ENCODE data around the gene DLGAP1.
"Not testable (repeated sequence)": the region's sequence is repeated elsewhere in the genome, so short reads cannot be mapped to it uniquely, and the experiment has no call there.

DLGAP1 gene

DNA sequence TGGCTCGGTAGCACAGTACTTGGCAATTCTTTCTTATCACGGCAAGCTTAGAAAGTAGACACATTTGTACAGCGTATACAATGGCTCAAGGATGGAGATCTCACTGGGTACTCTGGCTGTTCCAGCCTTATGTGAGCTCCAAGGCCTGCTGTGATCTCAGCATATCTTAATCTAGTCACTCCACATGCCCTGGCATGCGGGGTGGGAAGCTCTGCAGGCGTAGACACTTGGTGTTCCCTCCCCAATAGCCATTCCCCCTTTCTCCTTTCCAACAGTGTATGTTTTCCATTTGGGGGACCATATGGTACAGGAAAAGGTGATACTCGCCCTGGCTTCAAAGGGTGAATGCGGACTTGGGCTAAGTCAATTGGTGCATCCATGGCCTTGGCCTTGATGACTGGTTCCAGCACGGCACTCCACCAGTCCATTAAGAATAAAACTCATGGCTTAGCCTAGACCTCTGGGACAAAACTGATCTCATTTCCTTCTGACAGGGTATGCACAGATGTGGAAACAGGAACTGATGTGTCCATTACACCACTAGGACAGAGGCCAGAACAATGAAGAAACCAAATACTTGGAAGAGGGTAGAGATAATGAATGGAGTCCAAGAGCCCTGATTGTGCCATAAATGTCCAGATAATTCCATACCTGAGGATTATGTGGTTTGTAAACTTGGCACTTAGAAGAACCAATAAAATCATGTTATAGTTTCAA, 976.7 kb downstream of the DLGAP1 start:
- no peak for DNase-seq

DNA sequence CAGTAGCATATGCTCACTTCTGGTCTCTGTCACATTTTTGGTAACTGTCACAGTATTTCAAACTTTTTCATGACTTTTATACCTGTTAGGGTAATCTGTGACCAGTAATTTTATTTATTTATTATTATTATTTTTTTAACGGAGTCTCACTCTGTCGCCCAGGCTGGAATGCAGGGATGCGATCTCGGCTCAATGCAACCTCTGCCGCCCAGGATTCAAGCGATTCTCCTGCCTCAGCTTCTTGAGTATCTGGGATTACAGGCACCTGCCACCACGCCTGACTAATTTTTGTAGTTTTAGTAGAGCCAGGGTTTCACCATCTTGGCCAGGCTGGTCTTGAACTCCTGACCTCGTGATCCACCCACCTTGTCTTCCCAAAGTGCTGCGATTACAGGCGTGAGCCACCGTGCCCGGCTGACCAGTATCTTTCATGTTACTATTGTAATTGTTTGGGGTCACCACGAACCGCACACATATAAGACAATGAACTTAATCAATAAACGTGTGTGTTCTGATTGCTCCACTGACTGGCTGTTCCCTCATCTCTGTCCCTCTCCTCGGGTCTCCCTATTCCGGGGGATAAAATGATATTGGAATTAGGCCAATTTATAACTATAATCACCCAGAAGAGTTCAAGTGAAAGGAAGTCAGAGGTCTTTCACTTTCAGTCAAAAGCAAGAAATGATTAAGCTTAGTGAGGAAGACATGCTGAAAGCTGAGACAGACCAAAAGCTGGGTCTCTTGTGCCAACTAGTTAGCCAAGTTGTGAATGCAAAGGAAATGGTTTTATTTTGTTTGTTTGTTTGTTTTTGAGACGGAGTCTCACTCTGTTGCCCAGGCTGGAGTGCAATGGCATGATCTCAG, 982.2 kb downstream of the DLGAP1 start:
- no peak for DNase-seq

DNA sequence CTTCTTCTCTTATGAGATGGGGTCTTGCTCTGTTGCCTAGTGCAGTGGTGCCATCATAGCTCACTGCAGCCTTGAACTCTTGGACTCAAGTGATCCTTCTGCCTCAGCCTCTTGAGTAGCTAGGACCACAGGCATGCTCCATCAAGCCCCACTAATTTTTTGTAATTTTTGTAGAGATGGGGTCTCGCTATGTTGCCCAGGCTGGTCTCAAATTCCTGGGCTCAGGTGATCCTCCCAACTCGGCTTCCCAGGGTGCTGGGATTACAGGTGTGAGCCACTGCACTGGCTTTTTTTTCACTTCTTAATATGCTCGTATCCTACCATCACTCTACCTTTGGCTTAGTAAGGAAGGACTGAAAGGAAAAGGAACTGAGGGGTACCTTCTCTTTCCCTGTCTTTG, 983.0 kb downstream of the DLGAP1 start:
- DNase-seq = not testable (repeated sequence)

DNA sequence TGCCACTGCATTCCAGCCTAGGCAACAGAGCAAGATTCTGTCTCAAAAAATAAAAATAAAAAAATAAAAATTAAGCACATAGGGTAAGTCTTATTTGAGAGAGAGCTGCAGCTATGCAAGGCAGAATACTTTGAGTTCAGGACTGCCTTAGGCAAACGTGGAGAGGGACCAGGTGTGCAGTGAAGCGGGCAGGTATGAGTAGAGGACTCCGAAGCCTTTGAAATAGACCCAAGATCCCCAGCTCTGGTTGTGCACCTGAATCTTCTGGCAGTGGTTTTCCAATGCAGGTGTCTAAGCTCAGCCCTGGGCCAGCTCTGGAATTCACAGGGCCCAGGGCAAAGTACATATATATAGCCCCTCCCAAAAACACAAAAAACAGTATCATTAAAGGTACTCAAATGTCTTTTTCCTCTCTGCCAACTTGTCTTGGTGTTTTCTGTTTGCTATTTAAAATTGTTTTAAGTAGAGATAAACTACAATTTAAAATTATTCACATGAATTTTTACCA, 983.9 kb downstream of the DLGAP1 start:
- no peak for DNase-seq

DNA sequence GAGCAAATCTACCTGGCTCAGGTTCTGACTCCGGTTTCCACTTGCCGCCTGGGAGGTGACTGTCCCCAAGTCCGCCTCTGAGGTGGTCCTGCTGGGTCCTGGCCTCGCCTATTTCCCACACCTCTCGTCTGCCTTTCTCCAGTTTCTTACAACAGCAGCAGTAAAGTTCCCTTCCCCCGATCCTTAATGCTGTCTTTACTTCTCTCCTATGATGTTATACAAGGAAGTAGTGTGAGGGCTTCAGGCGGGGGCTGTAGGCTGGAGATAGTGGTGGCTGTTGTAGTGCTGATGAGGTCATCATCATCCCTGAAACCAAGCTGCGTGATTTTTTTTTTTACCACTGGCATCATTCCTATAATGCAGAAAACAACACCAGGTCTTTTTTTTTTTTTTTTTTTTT, 986.3 kb downstream of the DLGAP1 start:
- DNase-seq = no peak

DNA sequence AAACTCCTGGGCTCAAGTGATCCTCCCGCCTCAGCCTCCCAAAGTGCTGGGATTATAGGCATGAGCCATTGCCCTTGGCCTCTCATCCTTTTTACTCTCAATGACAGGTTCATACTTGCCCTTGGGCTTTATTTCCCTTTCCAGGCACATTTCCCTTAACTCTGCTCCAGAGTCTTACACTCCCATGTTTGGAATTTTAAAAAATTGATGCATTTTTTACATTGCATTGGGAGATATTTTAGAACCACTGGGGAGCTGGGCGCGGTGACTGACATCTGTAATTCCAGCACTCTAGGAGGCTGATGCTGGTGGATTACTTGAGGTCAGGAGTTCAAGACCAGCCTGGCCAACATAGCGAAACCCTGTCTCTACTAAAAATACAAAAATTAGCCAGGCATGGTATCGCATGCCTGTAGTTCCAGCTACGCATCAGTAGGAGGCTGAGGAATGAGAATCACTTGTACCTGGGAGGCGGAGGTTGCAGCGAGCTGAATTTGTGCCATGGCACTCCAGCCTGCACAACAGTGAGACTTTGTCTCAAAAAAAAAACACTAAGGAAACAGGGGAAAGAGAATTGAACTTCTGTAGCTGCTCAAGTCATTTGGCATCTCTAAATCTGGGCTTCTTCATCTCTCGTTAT, 986.9 kb downstream of the DLGAP1 start:
- DNase-seq = no peak

DNA sequence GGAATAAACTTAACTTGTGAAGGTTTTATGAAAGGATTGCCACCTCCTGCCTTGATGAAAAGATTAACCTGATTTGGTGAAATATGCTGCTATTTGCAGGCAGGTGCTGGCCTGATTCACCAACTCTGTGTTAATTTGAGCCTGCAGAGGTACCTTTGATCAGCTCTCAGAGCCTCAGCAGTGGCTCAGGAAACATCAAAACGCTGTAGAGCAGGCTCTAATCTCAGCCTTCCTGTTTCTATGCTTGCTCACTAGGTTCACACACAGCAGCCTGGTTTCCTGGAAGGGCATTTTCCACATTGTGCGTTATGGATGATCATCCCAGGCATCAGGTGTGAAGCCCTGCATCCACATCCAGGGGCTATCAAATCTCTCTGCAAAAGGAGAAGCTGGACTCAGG, 988.2 kb downstream of the DLGAP1 start:
- DNase-seq = no peak

DNA sequence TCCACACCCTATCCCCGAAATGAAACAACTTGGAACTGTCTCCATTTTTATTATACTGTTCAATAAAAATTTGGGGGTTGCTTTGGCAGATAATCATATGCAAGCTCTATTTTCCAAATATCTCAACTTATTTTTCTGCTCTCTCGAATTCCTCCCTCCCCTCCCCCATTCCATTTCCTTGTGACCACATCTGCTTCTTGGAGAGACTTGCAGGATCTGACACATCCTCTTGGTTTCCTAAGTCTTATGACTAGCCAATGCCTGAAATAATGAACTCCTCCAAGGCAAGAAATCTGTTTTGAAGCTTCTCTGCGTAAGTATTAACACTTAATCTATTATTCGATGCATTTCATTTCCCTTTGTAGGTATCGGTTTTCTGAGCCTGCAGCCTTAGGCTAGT, 989.1 kb downstream of the DLGAP1 start:
- DNase-seq = no peak

DNA sequence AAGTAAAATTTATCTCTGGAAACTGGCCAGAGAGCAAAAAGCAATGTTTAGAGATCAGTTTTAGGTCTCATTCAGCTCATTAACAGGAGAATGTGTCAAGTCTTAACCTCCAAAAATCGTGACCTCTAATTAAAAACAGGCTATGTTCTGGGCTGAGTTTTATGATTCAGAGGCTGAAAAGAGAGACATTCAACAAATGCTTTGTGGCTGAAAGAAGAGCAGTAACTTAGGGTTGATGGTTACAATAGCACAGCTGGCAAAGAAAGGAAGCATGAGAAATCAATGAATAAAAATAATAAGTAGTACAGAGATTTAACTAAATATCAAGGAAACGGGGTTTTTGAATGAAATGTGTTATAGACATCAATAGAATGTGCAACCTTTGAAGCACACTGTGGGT, 992.1 kb downstream of the DLGAP1 start:
- DNase-seq = no peak

DNA sequence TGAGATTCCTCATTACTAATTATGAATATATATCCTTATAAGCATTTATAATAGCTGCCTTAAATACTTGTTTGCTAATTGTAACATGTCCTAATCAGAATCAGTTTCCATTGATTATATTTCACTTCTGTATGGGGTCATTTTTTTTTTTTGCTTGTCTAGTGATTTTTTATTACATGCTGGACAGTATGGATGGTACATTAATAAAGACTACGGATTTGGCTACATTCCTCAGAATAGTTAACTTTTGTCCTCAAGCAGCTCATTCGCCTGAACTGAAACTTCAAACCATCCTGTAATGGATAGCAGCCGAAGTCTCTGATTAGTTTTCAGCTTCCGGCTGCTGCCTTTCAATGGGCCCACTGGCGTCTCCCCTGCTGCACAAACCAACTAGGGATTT, 993.4 kb downstream of the DLGAP1 start:
- no peak for DNase-seq

DNA sequence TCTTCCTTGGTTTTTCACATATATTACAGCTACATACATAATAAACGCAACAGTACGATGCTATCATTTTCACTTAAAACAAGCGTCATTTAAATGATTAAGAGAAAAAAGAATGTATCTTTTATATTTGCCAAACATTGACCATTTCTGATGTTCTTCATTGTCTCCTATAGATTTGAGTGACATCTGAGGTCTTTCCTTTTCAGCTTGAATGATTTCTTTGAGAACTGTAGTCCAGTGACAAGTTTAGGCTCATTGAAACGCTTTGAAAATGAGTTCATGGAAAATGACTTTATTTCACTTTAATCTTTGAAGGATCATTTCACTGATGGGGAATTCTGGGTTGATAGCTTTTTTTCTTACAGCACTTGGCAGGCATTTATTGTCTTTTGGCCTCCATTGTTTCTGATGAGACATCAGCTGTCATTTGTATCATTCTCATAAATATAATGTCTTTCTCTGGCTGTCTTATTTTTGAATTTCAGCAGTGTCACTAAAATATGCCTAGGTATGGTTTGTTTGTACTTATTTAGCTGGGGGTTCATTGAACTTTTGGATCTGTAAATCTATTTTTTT, 994.2 kb downstream of the DLGAP1 start:
- no peak for DNase-seq

DNA sequence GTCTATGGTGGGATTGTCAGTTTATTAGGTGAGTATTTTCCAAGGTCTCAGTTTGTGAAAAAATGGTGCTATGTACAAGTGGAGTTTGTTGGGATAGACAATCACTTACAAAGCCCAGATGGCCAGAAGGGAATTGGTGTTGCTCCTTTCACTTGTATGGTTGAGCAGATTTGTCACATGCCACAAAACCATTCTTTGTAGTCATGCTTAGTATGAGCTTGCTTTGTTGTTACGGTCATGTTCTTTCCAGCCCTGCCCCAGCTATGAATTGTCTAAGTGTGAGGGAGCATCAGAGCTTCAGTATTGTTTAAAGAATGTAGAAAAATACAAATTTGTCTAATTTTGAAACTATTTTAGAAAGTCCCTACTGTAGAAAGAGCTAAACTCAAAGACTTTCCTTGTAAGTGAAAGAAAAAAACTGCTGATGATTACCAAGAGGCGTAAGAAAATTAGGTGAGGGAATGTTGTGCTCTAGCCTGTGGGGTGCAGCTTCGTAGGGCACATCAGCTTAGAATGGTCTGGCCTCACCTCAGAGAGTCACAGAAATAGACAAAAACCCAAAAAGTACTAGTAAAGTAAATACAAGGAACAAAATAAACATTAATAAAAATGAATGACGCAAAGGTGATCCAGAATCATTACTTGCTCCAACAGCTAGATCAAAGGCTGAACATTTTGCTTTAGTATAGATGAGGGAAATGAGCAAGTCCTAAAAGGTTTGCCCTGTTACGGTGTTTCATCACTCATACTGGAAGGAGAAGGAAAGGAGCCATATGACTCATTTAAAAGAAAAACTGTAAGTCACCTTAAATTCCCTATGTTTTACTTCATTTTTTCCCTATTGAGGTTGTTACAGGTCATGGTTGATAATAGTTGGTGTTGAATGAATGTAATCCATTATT, 995.9 kb downstream of the DLGAP1 start:
- no peak for DNase-seq

DNA sequence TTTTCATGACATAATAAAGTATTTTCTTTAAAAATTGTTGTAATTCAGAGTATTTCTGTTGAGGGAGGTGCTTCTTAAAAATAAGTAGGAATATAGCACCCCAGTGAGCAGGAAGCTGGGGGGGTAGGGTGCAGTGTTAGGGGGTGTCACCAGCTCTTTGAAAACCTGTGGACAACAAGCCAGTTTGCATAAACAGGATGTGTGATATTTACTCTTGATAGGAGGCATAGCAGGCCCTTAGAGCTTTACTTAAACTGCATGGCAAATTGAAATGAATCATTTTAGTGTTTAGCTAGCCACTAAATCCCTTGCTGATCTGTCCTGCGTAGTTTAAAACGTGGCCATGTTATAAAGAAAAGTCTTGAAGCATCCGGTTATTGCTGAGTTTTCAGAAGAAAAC, 996.7 kb downstream of the DLGAP1 start:
- no peak for DNase-seq

DNA sequence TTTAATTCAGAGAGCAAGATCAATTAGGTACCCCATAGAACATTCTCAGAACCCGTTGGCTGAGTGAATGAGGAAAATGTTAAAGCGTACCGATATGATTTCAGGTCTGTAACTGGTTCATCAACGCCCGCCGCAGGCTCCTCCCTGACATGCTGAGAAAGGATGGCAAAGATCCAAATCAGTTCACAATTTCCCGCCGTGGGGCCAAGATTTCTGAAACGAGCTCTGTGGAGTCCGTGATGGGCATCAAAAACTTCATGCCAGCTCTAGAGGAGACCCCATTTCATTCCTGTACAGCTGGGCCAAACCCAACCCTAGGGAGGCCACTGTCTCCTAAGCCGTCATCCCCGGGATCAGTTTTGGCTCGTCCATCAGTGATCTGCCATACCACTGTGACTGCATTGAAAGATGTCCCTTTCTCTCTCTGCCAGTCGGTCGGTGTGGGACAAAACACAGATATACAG, 997.8 kb downstream of the DLGAP1 start:
- DNase-seq = no peak

DNA sequence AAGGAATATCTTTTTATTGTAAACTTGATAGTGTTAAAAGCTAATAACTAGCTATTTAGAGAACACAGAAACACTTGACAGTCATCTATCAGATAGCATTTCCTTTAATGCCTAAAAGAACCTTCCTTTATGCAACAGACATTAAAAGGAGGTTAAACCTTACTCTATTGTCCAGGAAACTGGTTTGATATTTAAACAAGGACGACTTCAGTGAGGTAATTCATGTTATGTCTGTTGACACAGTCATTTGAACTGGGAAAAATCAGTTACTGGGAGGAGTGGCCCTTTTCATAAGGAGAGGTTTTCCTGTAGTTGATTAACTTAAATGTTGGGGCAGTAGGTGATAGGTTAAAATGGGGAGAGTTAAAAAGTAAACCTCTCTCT, 998.4 kb downstream of the DLGAP1 start:
- no peak for DNase-seq

DNA sequence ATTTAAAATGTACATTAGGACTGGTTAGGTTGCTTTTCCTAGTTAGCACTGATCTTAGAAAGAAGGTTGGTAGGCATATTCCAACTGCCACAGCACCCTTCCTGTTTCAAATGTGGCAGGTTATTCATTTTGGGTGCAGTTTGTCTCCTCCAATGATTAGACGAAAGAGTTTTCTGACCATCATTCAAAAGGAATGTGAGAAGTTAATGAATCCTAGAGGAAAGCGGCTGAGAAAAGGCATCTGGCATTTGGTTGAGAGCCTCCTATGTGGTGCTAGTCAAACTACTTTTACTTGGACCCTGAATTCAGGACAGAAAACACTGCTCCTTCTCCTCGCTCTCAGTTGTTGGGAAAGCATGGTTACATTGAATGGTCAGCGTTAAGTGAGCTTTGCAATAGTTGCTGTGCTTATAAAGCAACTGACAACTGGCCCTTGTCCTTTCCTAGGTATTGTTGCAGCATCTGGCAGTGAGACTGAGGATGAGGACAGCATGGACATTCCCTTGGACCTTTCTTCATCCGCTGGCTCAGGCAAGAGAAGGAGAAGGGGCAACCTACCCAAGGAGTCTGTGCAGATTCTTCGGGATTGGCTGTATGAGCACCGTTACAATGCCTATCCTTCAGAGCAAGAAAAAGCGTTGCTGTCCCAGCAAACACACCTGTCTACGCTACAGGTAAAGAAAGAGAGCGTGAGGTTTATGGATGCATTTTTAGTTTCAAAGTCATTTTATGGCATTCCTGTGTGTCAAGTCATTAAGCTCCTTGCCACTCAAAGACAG, 999.0 kb downstream of the DLGAP1 start:
- no peak for DNase-seq

DNA sequence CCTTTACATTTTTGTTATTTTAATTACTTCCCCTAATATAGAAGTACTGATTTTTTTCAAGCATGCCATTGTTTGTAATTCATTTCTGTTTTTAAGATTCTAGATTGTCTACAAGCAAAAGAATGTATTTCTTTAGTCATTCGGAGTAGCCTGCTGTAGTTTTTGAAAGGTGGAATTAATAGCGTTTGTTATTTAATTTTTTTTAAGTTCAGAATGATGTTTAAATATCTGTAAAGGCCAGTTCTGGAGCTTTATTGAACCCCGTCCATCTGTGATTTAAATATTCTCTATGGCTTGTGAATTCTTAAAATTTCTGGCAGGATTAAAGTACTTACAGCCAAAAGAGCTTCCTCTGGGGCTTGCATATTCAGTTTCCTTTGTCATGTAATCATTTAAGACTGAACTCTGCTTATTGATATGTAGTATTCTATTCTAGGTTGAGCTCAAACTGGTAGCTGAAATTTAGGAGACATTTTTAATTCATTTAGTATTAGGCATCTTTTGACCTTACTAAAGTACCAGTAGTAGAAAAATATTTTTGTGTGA, 999.9 kb downstream of the DLGAP1 start:
- no peak for DNase-seq

DNA sequence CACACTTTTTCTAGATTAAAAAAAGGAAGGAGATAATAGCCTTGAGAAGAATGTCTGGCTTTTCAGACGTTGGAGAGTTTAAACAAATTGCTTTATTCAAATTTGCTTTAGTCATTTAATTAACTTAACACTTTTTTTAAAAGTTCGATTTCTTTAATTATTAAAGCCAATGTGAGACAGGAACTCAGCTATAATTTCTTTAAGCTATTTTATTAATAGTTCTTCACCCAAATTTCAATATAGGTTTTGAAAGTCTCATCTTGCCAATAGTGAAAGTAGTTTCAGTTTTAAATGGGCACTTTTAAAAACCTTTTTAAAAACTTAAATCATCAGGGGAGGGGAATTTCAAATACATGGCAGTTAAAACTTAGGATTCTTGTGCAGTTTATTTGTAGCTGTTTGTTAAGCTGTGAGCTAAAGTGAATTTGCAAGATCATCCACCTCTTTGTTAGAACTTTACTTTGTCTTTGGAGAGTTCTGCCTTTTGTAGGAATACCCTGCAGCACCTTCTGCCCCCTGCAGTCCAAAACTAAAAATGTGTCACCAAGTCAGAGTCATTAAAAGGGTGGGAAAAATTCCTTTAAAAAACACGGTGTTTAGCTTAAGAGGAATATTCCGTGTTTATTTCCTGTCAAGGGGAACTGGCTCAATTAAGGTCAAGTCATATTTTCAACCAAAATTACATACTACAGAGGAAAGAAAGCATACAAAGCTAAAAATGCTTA, 1000.6 kb downstream of the DLGAP1 start:
- no peak for DNase-seq

DNA sequence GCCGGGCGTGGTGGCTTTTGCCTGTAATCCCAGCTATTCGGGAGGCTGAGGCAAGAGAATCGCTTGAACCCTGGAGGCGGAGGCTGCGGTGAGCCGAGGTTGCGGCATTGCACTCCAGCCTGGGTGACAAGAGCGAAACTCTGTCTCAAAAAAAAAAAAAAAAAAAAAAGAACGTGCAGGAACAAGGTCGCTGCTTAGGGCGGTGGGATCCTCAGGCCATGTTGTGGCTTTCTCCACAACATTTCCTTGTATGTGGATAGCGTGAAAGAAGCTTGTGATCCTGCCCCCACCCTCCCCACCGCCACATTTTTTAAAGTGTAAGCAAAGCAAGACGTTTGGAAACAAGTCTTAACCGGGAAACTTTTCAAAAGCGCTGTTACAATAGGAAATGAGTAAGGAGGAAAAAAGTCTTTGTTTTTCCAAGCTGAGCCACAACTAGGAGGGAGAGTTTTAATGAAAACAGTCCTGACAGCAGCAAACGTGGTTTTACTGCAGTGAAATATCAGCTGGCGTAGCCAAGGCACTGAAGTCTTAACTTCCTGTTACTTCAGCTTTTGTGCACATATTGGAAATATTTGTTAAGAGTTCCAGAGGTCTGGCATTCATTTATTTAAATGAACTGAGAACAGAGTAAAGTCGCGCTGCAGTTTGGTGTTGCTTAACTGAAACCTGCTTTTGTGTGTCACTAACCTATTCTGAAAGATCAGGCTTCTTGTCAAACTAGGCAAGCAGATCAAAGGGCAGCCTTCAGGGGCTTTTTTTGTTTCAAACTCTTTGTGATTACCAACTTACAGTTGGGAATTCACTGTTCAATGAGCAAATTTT, 1001.4 kb downstream of the DLGAP1 start:
- DNase-seq = no peak

Measured in NK-92 treated with Interleukin-12 subunit alpha and Interleukin-12 subunit beta, amount 100 ng/mL, for 24 hours (cell line).